H1 (cell line): ENCODE measurements around the gene ASPHD2. TPM values are rescaled to one million over a fixed set of nuclear protein-coding genes. Genes with fewer than 3 reads are reported as not detected.

ENCODE experiments used
- CTCF ChIA-PET: fragments of 300-600 bp; sonication (Branson Sonifier 250); formaldehyde crosslinking; loops from one replicate; lab custom pipeline; 2021; ENCODE audit not compliant: partially characterized antibody; lab: Charles Lee
- POLR2A ChIA-PET: fragments of 300-600 bp; sonication (Branson Sonifier 250); formaldehyde crosslinking; loops from one replicate; lab custom pipeline; 2021; ENCODE audit warnings: inconsistent platforms; ENCODE audit not compliant: partially characterized antibody; lab: Charles Lee
- DNase-seq, 2 experiments: peaks; one replicate each; pipeline versions ENCODE4 v3.0.0 to v3.0.0-alpha.2; 2010 to 2022; ENCODE audit warnings: low spot score in 2 of 2, low read depth in 1 of 2, mixed read lengths in 1 of 2
- FAIRE-seq: peaks from 2 replicates; lab custom pipeline; 2011; peaks lifted over from hg19 to GRCh38; lab: Jason Lieb, UNC
- H2AFZ ChIP-seq: 2 replicates; pipeline ENCODE4 v1.8.1; 2012; ENCODE audit warnings: low read length, inconsistent platforms
- H2AK5ac ChIP-seq: 2 replicates; pipeline ENCODE4 v1.6.1; 2013; ENCODE audit warnings: low read depth, low read length
- H2BK120ac ChIP-seq: replicated peaks from 2 replicates; pipeline ENCODE3; 2013; ENCODE audit warnings: low read depth, low read length, inconsistent platforms
- H2BK12ac ChIP-seq: 2 replicates; pipeline ENCODE4 v1.6.1; 2013; ENCODE audit warnings: low read depth, low read length
- H2BK15ac ChIP-seq: 2 replicates; pipeline ENCODE4 v1.6.1; 2013; ENCODE audit warnings: low read length
- H2BK20ac ChIP-seq: 2 replicates; pipeline ENCODE4 v1.6.1; 2013; ENCODE audit warnings: low read length
- H2BK5ac ChIP-seq: 2 replicates; pipeline ENCODE4 v1.6.1; 2013; ENCODE audit warnings: low read depth, low read length
- H3K14ac ChIP-seq: 2 replicates; pipeline ENCODE4 v1.6.1; 2013; ENCODE audit warnings: inconsistent platforms; ENCODE audit not compliant: insufficient read length
- H3K18ac ChIP-seq: 2 replicates; pipeline ENCODE4 v1.6.1; 2013; ENCODE audit warnings: low read length; ENCODE audit errors: extremely low read depth
- H3K23ac ChIP-seq: 2 replicates; pipeline ENCODE4 v1.6.1; 2013; ENCODE audit warnings: inconsistent platforms; ENCODE audit not compliant: insufficient read length
- H3K23me2 ChIP-seq: 2 replicates; pipeline ENCODE4 v1.6.1; 2013; ENCODE audit warnings: low read depth, low read length
- H3K27ac ChIP-seq: 2 replicates; pipeline ENCODE4 v1.6.1; 2011; ENCODE audit warnings: low read depth, low read length, inconsistent platforms
- H3K27me3 ChIP-seq, 4 experiments: replicated peaks in 1 of 4; 1 replicate in 1 of 4; 2 replicates in 3 of 4; pipeline versions ENCODE4 v1.6.1 to v1.8.1; 2011 to 2013; ENCODE audit warnings: low read length in 3 of 4, mild to moderate bottlenecking in 3 of 4, inconsistent platforms in 2 of 4, mixed read lengths in 2 of 4, moderate library complexity in 1 of 4; ENCODE audit not compliant: control insufficient read depth in 3 of 4, insufficient read depth in 3 of 4; ENCODE audit errors: extremely low read depth in 1 of 4
- H3K36me3 ChIP-seq, 4 experiments: 2 replicates each; pipeline versions ENCODE4 v1.6.1 to v1.8.1; 2011 to 2013; ENCODE audit warnings: mild to moderate bottlenecking in 4 of 4, low read length in 3 of 4, moderate library complexity in 2 of 4, control low read depth in 1 of 4, inconsistent platforms in 1 of 4; ENCODE audit not compliant: insufficient read depth in 4 of 4, control insufficient read depth in 2 of 4
- H3K4ac ChIP-seq: replicated peaks from 2 replicates; pipeline ENCODE3; 2013; ENCODE audit warnings: low read length, low read depth, mixed read lengths, inconsistent platforms; ENCODE audit not compliant: insufficient read length
- H3K4me1 ChIP-seq, 4 experiments: replicated peaks in 1 of 4; 1 replicate in 1 of 4; 2 replicates in 3 of 4; pipeline versions ENCODE4 v1.6.1 to v1.8.1; 2011 to 2013; ENCODE audit warnings: low read length in 3 of 4, inconsistent platforms in 2 of 4, mixed read lengths in 1 of 4; ENCODE audit not compliant: insufficient read depth in 4 of 4, control insufficient read depth in 3 of 4
- H3K4me2 ChIP-seq, 2 experiments: 2 replicates each; pipeline versions ENCODE4 v1.6.1 to v1.8.1; 2011 to 2013; ENCODE audit warnings: low read depth in 2 of 2, low read length in 2 of 2, control low read depth in 1 of 2, inconsistent platforms in 1 of 2, mild to moderate bottlenecking in 1 of 2; ENCODE audit not compliant: insufficient read depth in 1 of 2
- H3K4me3 ChIP-seq, 4 experiments: fragments of 200-600, 300-600 bp in 1 of 4; sonication (generic), shearing (Covaris generic), sonication (Bioruptor Twin) in 1 of 4; 2 replicates each; pipeline versions ENCODE4 v1.5.1 to v1.8.1; 2011 to 2016; ENCODE audit warnings: low read length in 4 of 4, low read depth in 3 of 4, control low read depth in 2 of 4, inconsistent platforms in 2 of 4, mild to moderate bottlenecking in 2 of 4, mixed read lengths in 1 of 4, moderate library complexity in 1 of 4; ENCODE audit not compliant: insufficient read depth in 2 of 4; ENCODE audit errors: extremely low read depth in 1 of 4
- H3K56ac ChIP-seq: replicated peaks from 2 replicates; pipeline ENCODE3; 2013; ENCODE audit warnings: low read depth, mild to moderate bottlenecking, mixed read lengths, low read length, inconsistent platforms; ENCODE audit not compliant: insufficient read length
- H3K79me1 ChIP-seq: 2 replicates; pipeline ENCODE4 v1.6.1; 2013; ENCODE audit warnings: low read depth, low read length, control low read depth
- H3K79me2 ChIP-seq, 2 experiments: 2 replicates each; pipeline versions ENCODE4 v1.6.1 to v1.8.1; 2012 to 2013; ENCODE audit warnings: low read length in 2 of 2, mild to moderate bottlenecking in 2 of 2, inconsistent platforms in 1 of 2; ENCODE audit not compliant: insufficient read depth in 2 of 2, control insufficient read depth in 1 of 2
- H3K9ac ChIP-seq, 4 experiments: replicated peaks in 1 of 4; 1 replicate in 1 of 4; 2 replicates in 3 of 4; pipeline versions ENCODE4 v1.6.1 to v1.8.1; 2011 to 2013; ENCODE audit warnings: low read depth in 3 of 4, low read length in 3 of 4, control low read depth in 2 of 4, mild to moderate bottlenecking in 2 of 4, moderate library complexity in 2 of 4, inconsistent platforms in 1 of 4; ENCODE audit errors: extremely low read depth in 1 of 4
- H3K9me3 ChIP-seq, 2 experiments: 2 replicates each; pipeline versions ENCODE4 v1.6.1 to v1.8.1; 2012 to 2013; ENCODE audit warnings: mild to moderate bottlenecking in 2 of 2, moderate library complexity in 2 of 2, control low read depth in 1 of 2, inconsistent platforms in 1 of 2, low read depth in 1 of 2, low read length in 1 of 2, mixed read lengths in 1 of 2; ENCODE audit not compliant: insufficient read depth in 2 of 2
- H4K20me1 ChIP-seq, 2 experiments: replicated peaks in 1 of 2; 2 replicates each; pipeline versions ENCODE3 to v1.8.1; 2011 to 2013; ENCODE audit warnings: inconsistent platforms in 2 of 2, low read length in 2 of 2, mild to moderate bottlenecking in 1 of 2; ENCODE audit not compliant: insufficient read depth in 2 of 2, control insufficient read depth in 1 of 2
- H4K5ac ChIP-seq: 2 replicates; pipeline ENCODE4 v1.6.1; 2013; ENCODE audit warnings: low read length, low read depth, mixed read lengths, inconsistent platforms; ENCODE audit not compliant: insufficient read length
- H4K8ac ChIP-seq: 2 replicates; pipeline ENCODE4 v1.8.0; 2013; ENCODE audit warnings: mild to moderate bottlenecking, moderate library complexity, low read length, inconsistent platforms; ENCODE audit not compliant: insufficient read depth; ENCODE audit errors: extremely low read depth
- H4K91ac ChIP-seq: replicated peaks from 2 replicates; pipeline ENCODE3; 2013; ENCODE audit warnings: low read length, mixed read lengths, inconsistent platforms; ENCODE audit not compliant: insufficient read length
- CHD1 ChIP-seq: IDR thresholded peaks from 2 replicates; pipeline ENCODE4 v1.6.1; 2012; ENCODE audit warnings: low read depth, low read length, improper control_type of control experiment
- CHD2 ChIP-seq: IDR thresholded peaks from 2 replicates; pipeline ENCODE4 v1.6.1; 2012; ENCODE audit warnings: low read length, improper control_type of control experiment
- KDM5A ChIP-seq: fragments of 200-600 bp; IDR thresholded peaks from 2 replicates; pipeline ENCODE4 v1.7.1; 2012; ENCODE audit warnings: mild to moderate bottlenecking, low read length, inconsistent platforms, mixed read lengths
- SIN3A ChIP-seq, 2 experiments: IDR thresholded peaks in 1 of 2; conservative IDR thresholded peaks in 1 of 2; 2 replicates each; pipeline ENCODE4 v1.6.1; 2011 to 2012; ENCODE audit warnings: low read length in 2 of 2, improper control_type of control experiment in 1 of 2, low read depth in 1 of 2, mild to moderate bottlenecking in 1 of 2
- SIX5 ChIP-seq: IDR thresholded peaks from 2 replicates; pipeline ENCODE4 v1.6.1; 2011; ENCODE audit warnings: mild to moderate bottlenecking, low read depth, low read length
- SUZ12 ChIP-seq: fragments of 200-600 bp; sonication (generic); IDR thresholded peaks from 2 replicates; pipeline ENCODE4 v1.6.1; 2012; ENCODE audit warnings: mild to moderate bottlenecking, inconsistent platforms, low read length, moderate library complexity, mixed read lengths
- WGBS, 2 experiments: shearing (Covaris generic) in 1 of 2; methylation state at CpG; one replicate each; pipeline versions ENCODE4 v1.1.6 to v1.1.7; 2013 to 2015; ENCODE audit warnings: low lambda C conversion rate in 2 of 2, mixed read lengths in 2 of 2, inconsistent platforms in 1 of 2, low coverage in 1 of 2, missing lambda C conversion rate in 1 of 2; ENCODE audit not compliant: insufficient replicate concordance in 2 of 2, insufficient coverage in 1 of 2, insufficient read length in 1 of 2; ENCODE audit errors: extremely low coverage in 1 of 2, missing lambda C conversion rate in 1 of 2; 5-methylcytosine and 5-hydroxymethylcytosine counted together
- polyA plus RNA-seq, 7 experiments: library from polyadenylated mRNA; depleted of rRNA in 3 of 7; stranded (reverse) in 5 of 7; unstranded in 2 of 7; fragments of >200 nt in 5 of 7; fragments of 200-250 nt in 2 of 7; gene quantifications; 1 replicate in 5 of 7; 2 replicates in 1 of 7; 4 replicates in 1 of 7; pipeline versions ENCODE4 v1.2.1 to v1.2.3, GENCODE V29; 2011 to 2013; ENCODE audit warnings: missing spikeins in 2 of 7, mixed read lengths in 2 of 7
- total RNA-seq: library from RNA; stranded (reverse); fragmentation: NEBNext Ultra II Directional; extraction: Animal tissue kit (Norgen Biotek cat#: 25700); gene quantifications from 2 replicates; pipeline ENCODE4 v1.2.1, GENCODE V29; 2021

Gene ASPHD2
- total and polyA plus RNA-seq, 2 of the 8 experiments (the other 6 are each of a cell fraction or from before 2014, with no cell fraction given) = 7.2 to 11.0 TPM

DNA sequence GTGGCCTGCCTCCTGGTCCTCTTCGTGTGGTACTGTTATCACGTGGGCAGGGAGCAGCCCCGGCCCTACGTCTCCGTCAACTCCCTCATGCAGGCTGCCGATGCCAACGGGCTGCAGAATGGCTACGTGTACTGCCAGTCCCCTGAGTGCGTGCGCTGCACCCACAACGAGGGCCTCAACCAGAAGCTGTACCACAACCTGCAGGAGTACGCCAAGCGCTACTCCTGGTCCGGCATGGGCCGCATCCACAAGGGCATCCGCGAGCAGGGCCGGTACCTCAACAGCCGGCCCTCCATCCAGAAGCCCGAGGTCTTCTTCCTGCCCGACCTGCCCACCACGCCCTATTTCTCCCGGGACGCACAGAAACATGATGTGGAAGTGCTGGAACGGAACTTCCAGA, 4.7 kb downstream of the ASPHD2 start:
- 89% methylated on average over 25 of the region's 25 CpGs; no CpG with 5 or more reads in 1 of the 2 experiments for WGBS, 2 experiments
- H3K9ac ChIP-seq = no peak overlapping the region
- H2AK5ac ChIP-seq = no peak overlapping the region
- no peak overlapping the region for H3K4me3 ChIP-seq
- H3K36me3 ChIP-seq = peaks cover 0 to 7% (median 4%) of the 10 kb centered on the region in 4 experiments; a peak in 4 of 8 replicates
- H2AFZ ChIP-seq = no peak overlapping the region
- peaks cover 7% of the 10 kb centered on the region; the same call in 1 of the 2 replicates for H3K23me2 ChIP-seq
- peaks cover 0 to 5% (median 2%) of the 10 kb centered on the region in 4 experiments; a peak in 4 of 7 replicates for H3K4me1 ChIP-seq
- H4K91ac ChIP-seq = no peak overlapping the region
- FAIRE-seq = no peak
- H3K18ac ChIP-seq = no peak overlapping the region
- CTCF ChIA-PET = interaction anchor here (1.8 kb wide), 1 partner anchor 13 kb away, joined by 7 read pairs; no protein-coding TSS in a partner anchor
- H3K79me1 ChIP-seq = peaks cover 8% of the 10 kb centered on the region
- H3K14ac ChIP-seq = no peak overlapping the region
- H4K20me1 ChIP-seq = peaks cover 0 to 11% of the 10 kb centered on the region in 2 experiments
- H4K5ac ChIP-seq = no peak overlapping the region
- H3K4ac ChIP-seq = no peak overlapping the region
- DNase-seq = no peak
- H3K79me2 ChIP-seq = no peaks in the 10 kb centered on the region; a peak in 1 of 4 replicates
- no peak overlapping the region for H2BK15ac ChIP-seq
- no peak overlapping the region for H4K8ac ChIP-seq
- no peak overlapping the region for H3K23ac ChIP-seq
- H2BK5ac ChIP-seq = no peak overlapping the region
- no peaks in the 10 kb centered on the region for H3K9me3 ChIP-seq
- H2BK12ac ChIP-seq = no peak overlapping the region
- H3K4me2 ChIP-seq = no peak overlapping the region
- H2BK120ac ChIP-seq = no peak overlapping the region
- peaks cover 0 to 4% (median 0%) of the 10 kb centered on the region in 4 experiments; a peak in 2 of 7 replicates for H3K27me3 ChIP-seq
- TF ChIP-seq SIN3A (conservative IDR thresholded peaks at IDR 0.05 in 1 of 2, IDR thresholded peaks at IDR 0.05 in 1 of 2; ENCODE audit: low read depth in 1 of 2, low read length in 2 of 2) (no peak), CHD1 (no peak), SIX5 (no peak), CHD2 (no peak), SUZ12 (no peak), KDM5A (no peak)
- TF ChIP-seq, all 59 proteins: peak for 0
- Histone ChIP-seq H2BK20ac (no peak overlapping the region), H3K27ac (no peak overlapping the region), H3K56ac (no peak overlapping the region)
- POLR2A ChIA-PET = interaction anchor here (1.1 kb wide), 1 partner anchor 26 kb away, joined by 3 read pairs; no protein-coding TSS in a partner anchor
